SU-DHL-6 (cell line): ENCODE results near the gene PPIF.

Experiments used
- H2AFZ ChIP-seq: fragments of 200-600 bp; sonication (generic); 2 replicates; pipeline ENCODE4 v1.6.1; 2014; ENCODE audit warnings: low read depth, mild to moderate bottlenecking, moderate library complexity, mixed read lengths, antibody characterized with exemption, low read length; ENCODE audit not compliant: severe bottlenecking
- H3F3A ChIP-seq: fragments of 200-600 bp; shearing (Covaris generic); 2 replicates; pipeline ENCODE4 v1.6.0; 2016; ENCODE audit warnings: antibody characterized with exemption, mild to moderate bottlenecking; ENCODE audit not compliant: insufficient read depth
- H3K27ac ChIP-seq: fragments of 200-600 bp; sonication (generic); 2 replicates; pipeline ENCODE4 v1.5.1; 2016; ENCODE audit warnings: low read depth, mild to moderate bottlenecking, low read length, moderate library complexity, mixed read lengths
- H3K27me3 ChIP-seq: fragments of 200-600 bp; sonication (generic), shearing (Covaris generic); 2 replicates; pipeline ENCODE4 v1.6.0; 2014; ENCODE audit warnings: mild to moderate bottlenecking, low read length
- H3K36me3 ChIP-seq: fragments of 200-600 bp; sonication (generic); 2 replicates; pipeline ENCODE4 v1.6.1; 2014; ENCODE audit warnings: mild to moderate bottlenecking, low read length, mixed read lengths
- H3K4me2 ChIP-seq: fragments of 300-600, 200-600 bp; shearing (Covaris generic), sonication (generic); 2 replicates; pipeline ENCODE4 v1.6.0; 2014; ENCODE audit warnings: low read length, low read depth, mild to moderate bottlenecking; ENCODE audit not compliant: poor library complexity, severe bottlenecking
- H3K4me3 ChIP-seq: fragments of 200-600 bp; sonication (generic); 2 replicates; pipeline ENCODE4 v1.5.1; 2014; ENCODE audit warnings: antibody characterized with exemption, low read length, mild to moderate bottlenecking, mixed read lengths; ENCODE audit not compliant: insufficient read depth, poor library complexity, severe bottlenecking
- H3K79me2 ChIP-seq: fragments of 200-600 bp; sonication (generic); 2 replicates; pipeline ENCODE4 v1.6.1; 2014; ENCODE audit warnings: mild to moderate bottlenecking, low read length, moderate library complexity; ENCODE audit not compliant: insufficient read depth
- H3K9ac ChIP-seq: fragments of 200-600 bp; sonication (generic); 2 replicates; pipeline ENCODE4 v1.7.0; 2014; ENCODE audit warnings: mild to moderate bottlenecking, low read length
- H3K9me2 ChIP-seq: fragments of 200-600 bp; sonication (generic); replicated peaks from 2 replicates; pipeline ENCODE4 v1.6.1; 2014; ENCODE audit warnings: low read length; ENCODE audit not compliant: insufficient read depth
- H3K9me3 ChIP-seq: fragments of 200-600 bp; sonication (generic); 2 replicates; pipeline ENCODE4 v1.6.1; 2014; ENCODE audit warnings: low read length, mixed read lengths; ENCODE audit not compliant: insufficient read depth
- H4K20me1 ChIP-seq: fragments of 200-600 bp; sonication (generic); 2 replicates; pipeline ENCODE4 v1.6.1; 2014; ENCODE audit warnings: low read depth, mild to moderate bottlenecking, antibody characterized with exemption, low read length, moderate library complexity, mixed read lengths
- CTCF ChIP-seq: fragments of 200-600 bp; sonication (generic); IDR thresholded peaks from one replicate; pipeline ENCODE4 v1.5.1; 2017; ENCODE audit warnings: antibody characterized with exemption, mild to moderate bottlenecking, low read length, moderate library complexity; ENCODE audit not compliant: insufficient read depth, poor library complexity, severe bottlenecking
- EZH2phosphoT487 ChIP-seq: fragments of 200-600 bp; sonication (generic), shearing (Covaris generic); conservative IDR thresholded peaks from 2 replicates; pipeline ENCODE4 v1.6.1; 2018; ENCODE audit warnings: mild to moderate bottlenecking, antibody characterized with exemption, low read length, moderate library complexity, mixed read lengths

PPIF gene

DNA sequence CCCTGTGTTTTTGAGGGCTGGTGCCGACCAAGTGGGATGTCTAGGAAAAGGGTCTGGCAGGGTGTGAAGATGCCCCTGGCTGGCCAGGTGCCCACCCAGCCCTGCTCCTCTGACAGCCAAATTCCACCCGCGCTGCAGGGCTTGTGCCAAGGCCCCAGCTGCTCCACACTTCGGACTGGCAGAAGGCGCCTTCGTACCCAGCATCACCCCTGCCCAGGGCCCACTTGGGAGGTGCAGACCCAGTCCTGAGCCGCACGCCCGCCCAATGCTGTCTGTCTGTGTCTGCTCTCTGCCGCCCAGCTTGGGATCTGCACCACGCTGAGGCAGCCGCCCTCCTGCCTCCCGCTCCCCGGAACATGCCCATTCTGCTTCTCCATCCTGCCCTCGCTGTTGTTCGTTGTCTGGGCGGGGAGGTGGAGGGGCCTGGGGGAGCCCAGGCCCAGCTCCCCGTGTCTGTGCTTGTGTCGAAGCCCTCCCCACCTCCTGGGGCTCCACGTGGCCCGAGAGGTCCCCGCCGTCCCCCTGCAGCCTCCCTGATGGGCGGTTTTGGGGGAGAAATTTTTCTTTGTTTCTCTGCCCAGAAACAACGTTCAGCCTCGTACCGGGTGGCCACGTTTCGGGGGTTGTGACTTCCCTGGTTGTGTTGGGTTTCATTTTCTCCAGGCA is 36.9 kb upstream of the PPIF start:
- no peaks in the 10 kb centered on the region for H4K20me1 ChIP-seq
- H3K27me3 ChIP-seq = no peaks in the 10 kb centered on the region
- H3K79me2 ChIP-seq = no peaks in the 10 kb centered on the region
- no peak overlapping the region for H3K4me3 ChIP-seq
- TF ChIP-seq CTCF (no peak), EZH2phosphoT487 (no peak)
- no peak overlapping the region for H3K4me2 ChIP-seq
- no peaks in the 10 kb centered on the region for H3K9me2 ChIP-seq
- H3F3A ChIP-seq = no peaks in the 10 kb centered on the region
- no peak overlapping the region for H2AFZ ChIP-seq
- H3K36me3 ChIP-seq = no peaks in the 10 kb centered on the region
- H3K9me3 ChIP-seq = no peaks in the 10 kb centered on the region
- no peak overlapping the region for H3K27ac ChIP-seq
- H3K9ac ChIP-seq = no peak overlapping the region

DNA sequence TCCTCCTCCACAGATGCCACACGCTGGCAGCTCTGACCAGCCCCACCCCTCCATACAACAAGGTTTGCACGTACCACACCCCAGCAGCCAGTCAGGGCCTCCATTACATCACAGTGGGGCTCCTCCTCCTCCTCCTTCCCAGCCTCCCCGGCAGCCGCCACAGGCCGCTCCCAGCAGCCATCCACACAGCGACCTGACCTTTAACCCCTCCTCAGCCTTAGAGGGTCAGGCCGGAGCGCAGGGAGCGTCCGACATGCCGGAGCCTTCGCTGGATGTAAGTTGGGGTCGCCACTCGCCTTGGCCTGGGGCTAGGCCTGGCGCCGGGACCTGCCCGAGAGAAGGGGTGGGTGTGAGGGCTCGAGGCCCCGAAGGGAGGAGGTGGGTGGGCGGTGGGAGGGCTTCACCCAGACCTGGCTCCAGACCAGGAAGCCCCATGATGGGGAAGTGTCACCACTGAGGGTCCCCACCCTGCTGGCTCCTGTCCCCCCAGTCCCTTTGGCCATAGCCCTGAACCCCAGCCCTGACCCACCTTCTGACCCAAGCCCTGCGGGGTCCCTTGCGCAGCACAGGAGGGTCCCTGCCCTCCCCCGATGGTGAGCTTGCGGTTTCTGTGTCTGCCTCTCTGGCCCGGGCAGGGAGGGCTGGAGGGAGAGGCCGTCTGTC is 36.2 kb upstream of the PPIF start:
- H3K27ac ChIP-seq = no peak overlapping the region

DNA sequence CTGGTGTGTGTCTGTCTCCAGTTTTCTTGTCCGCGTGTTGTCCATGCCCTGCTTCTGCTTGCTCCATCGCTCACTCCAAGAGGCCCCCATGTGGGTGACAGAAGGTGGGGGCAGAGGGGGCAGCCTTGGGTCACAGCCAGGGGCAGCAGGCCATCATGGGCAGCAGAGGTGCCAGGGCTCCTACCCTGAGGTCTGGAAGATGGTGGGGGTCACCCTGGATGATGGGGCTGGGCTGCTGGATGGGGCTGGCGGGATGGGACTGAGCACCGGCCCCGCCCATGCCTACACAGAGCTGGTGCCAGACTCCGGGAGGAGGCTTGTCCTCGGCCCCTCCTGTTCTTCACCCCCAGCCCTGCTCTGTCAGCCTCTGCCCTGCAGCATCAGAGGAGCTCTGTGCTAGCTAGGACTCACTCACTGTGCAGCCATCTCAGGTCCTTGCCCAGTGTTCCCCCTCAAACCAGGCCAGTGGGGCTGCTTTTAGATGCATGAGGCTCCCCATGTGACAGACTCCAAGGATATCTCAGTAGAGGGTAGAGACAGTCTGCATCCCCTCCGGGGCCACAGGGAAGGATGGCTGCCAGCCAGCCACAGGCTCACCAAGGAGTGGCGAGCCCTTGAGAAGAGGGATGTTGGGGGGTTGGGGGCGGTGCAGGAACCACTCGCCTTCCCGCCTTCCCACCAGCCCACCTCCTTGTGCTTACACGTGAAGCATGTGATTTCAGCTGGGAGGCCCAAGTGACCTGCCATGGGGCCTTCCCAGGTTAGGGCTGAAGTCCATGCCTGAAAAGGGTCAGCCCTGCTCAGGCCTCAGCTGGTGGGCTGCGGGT is 35.5 kb upstream of the PPIF start:
- TF ChIP-seq CTCF = no peak
- TF ChIP-seq EZH2phosphoT487 = no peak

More for the DNA sequence above, 36.2 kb upstream of the PPIF start:
- Histone ChIP-seq H3K36me3 (no peaks in the 10 kb centered on the region), H3K4me2 (no peak overlapping the region), H3K79me2 (no peaks in the 10 kb centered on the region), H3K9me3 (no peaks in the 10 kb centered on the region), H3K27me3 (no peaks in the 10 kb centered on the region), H4K20me1 (no peaks in the 10 kb centered on the region), H3F3A (no peaks in the 10 kb centered on the region), H3K4me3 (no peak overlapping the region), H2AFZ (no peak overlapping the region), H3K9ac (no peak overlapping the region), H3K9me2 (no peaks in the 10 kb centered on the region)
- TF ChIP-seq CTCF (no peak), EZH2phosphoT487 (no peak)

More for the DNA sequence above, 35.5 kb upstream of the PPIF start:
- no peak overlapping the region for H3K27ac ChIP-seq
- H4K20me1 ChIP-seq = no peaks in the 10 kb centered on the region
- H3F3A ChIP-seq = no peaks in the 10 kb centered on the region
- no peak overlapping the region for H3K4me2 ChIP-seq
- no peak overlapping the region for H2AFZ ChIP-seq
- H3K9me2 ChIP-seq = no peaks in the 10 kb centered on the region
- no peak overlapping the region for H3K4me3 ChIP-seq
- H3K9me3 ChIP-seq = no peaks in the 10 kb centered on the region
- H3K36me3 ChIP-seq = no peaks in the 10 kb centered on the region
- no peaks in the 10 kb centered on the region for H3K79me2 ChIP-seq
- H3K27me3 ChIP-seq = no peaks in the 10 kb centered on the region
- no peak overlapping the region for H3K9ac ChIP-seq
